RWPE1 (cell line): Measurements from ENCODE around the gene APOA5.

Experiments used
- CTCF ChIA-PET: fragments of 350-600 bp; sonication (Branson Sonifier 250); formaldehyde crosslinking; extraction: SDS; loops from one replicate; lab custom pipeline; 2021; lab: Yijun Ruan, JAX
- POLR2A ChIA-PET: fragments of 400-600 bp; formaldehyde crosslinking; extraction: SDS; loops from one replicate; lab custom pipeline; 2020; ENCODE audit warnings: antibody characterized with exemption; ENCODE audit not compliant: low non-redundant PET; lab: Yijun Ruan, JAX
- DNase-seq: peaks from one replicate; pipeline ENCODE4 v3.0.0; 2012; ENCODE audit warnings: low spot score
- H3K27ac ChIP-seq: fragments of 450-650 bp; 2 replicates; pipeline ENCODE4 v1.5.1; 2017
- CTCF ChIP-seq: fragments of 450-650 bp; conservative IDR thresholded peaks from 2 replicates; pipeline ENCODE4 v1.5.1; 2017; ENCODE audit warnings: low read depth, mild to moderate bottlenecking

Gene APOA5

GRCh38 chr11:116798368-116798767, 6.7 kb upstream of the APOA5 start:
- ChIA-PET CTCF (no interaction called here), POLR2A (no interaction called here)
- H3K27ac ChIP-seq: no peak overlapping the region
- no peak for TF ChIP-seq CTCF
- no peak for DNase-seq

- no peak for DNase-seq
- ChIA-PET POLR2A (no interaction called here), CTCF (no interaction called here)
- no peak overlapping the region for H3K27ac ChIP-seq
- TF ChIP-seq CTCF: no peak
These were observed 6.1 kb upstream of the APOA5 start for GRCh38 chr11:116797816-116798215.

GRCh38 chr11:116796548-116796947, 4.9 kb upstream of the APOA5 start:
- no peak for DNase-seq
- ChIA-PET POLR2A (no interaction called here), CTCF (interaction anchor here (0.6 kb wide), 1 partner anchor 313 kb away, joined by 3 read pairs; no protein-coding TSS in a partner anchor)
- TF ChIP-seq CTCF: no peak
- no peak overlapping the region for H3K27ac ChIP-seq

GRCh38 chr11:116794851-116795250, 3.2 kb upstream of the APOA5 start:
- no peak overlapping the region for H3K27ac ChIP-seq
- no peak for DNase-seq
- TF ChIP-seq CTCF: no peak
- ChIA-PET POLR2A (no interaction called here), CTCF (interaction anchor here (0.6 kb wide), 1 partner anchor 333 kb away, joined by 6 read pairs; no protein-coding TSS in a partner anchor)

GRCh38 chr11:116793772-116794097, 2.1 kb upstream of the APOA5 start:
- DNase-seq: no peak
- POLR2A ChIA-PET: no interaction called here
- CTCF ChIA-PET: interaction anchor here (0.6 to 0.8 kb wide), 4 partner anchors 36 to 821 kb away, joined by 3 read pairs; partner anchors contain the start of gene APOC3
- no peak for TF ChIP-seq CTCF
- H3K27ac ChIP-seq: no peak overlapping the region

- no peak overlapping the region for H3K27ac ChIP-seq
- peak; percentile 64 for DNase-seq
- TF ChIP-seq CTCF: no peak
- ChIA-PET CTCF (interaction anchor here (0.6 to 0.8 kb wide), 5 partner anchors 37 to 822 kb away, joined by 3 to 4 read pairs (median 3); partner anchors contain the start of gene APOC3), POLR2A (no interaction called here)
These were observed 1.4 kb upstream of the APOA5 start for GRCh38 chr11:116792869-116793771.
